HG02852 (cell line): ENCODE results near the gene RNASEL.

Experiments used
- ATAC-seq: cut with Tn5 transposase; IDR thresholded peaks from one replicate; pipeline ENCODE4 v1.9.1; 2021; ENCODE audit warnings: mild to moderate bottlenecking, moderate library complexity; ENCODE audit not compliant: unreplicated experiment

RNASEL gene

GRCh38 chr1:182621906-182622305 lies 32.9 kb upstream of the RNASEL start:
- ATAC-seq: no peak

- ATAC-seq: no peak
These were observed 32.0 kb upstream of the RNASEL start for GRCh38 chr1:182620924-182621585.

GRCh38 chr1:182617734-182618351 lies 28.8 kb upstream of the RNASEL start:
- no peak for ATAC-seq

GRCh38 chr1:182617014-182617429 lies 28.0 kb upstream of the RNASEL start:
- ATAC-seq: no peak

- peak; percentile 75 for ATAC-seq
These were observed 27.3 kb upstream of the RNASEL start for GRCh38 chr1:182616130-182617013.

- ATAC-seq: peak; percentile 26
These were observed 26.5 kb upstream of the RNASEL start for GRCh38 chr1:182615468-182616129.

GRCh38 chr1:182614796-182615454 lies 25.9 kb upstream of the RNASEL start:
- ATAC-seq: peak; percentile 38

- no peak for ATAC-seq
These were observed 22.7 kb upstream of the RNASEL start for GRCh38 chr1:182611787-182612186.

- no peak for ATAC-seq
These were observed 22.3 kb upstream of the RNASEL start for GRCh38 chr1:182611326-182611725.

- ATAC-seq: no peak
These were observed 21.6 kb upstream of the RNASEL start for GRCh38 chr1:182610606-182611194.

GRCh38 chr1:182608845-182609610 lies 20.0 kb upstream of the RNASEL start:
- no peak for ATAC-seq

- no peak for ATAC-seq
These were observed 19.2 kb upstream of the RNASEL start for GRCh38 chr1:182608236-182608635.

- no peak for ATAC-seq
These were observed 18.5 kb upstream of the RNASEL start for GRCh38 chr1:182607566-182607965.

- ATAC-seq: peak; percentile 85
These were observed 15.4 kb upstream of the RNASEL start, which contains the start of gene RGS16 for GRCh38 chr1:182604175-182605164. RGS16 (minus strand) TSS chr1:182604389; CDS start chr1:182604259, 130 bp downstream.

GRCh38 chr1:182603646-182604174 lies 14.7 kb upstream of the RNASEL start:
- ATAC-seq: peak; percentile 18

GRCh38 chr1:182602935-182603645 lies 14.0 kb upstream of the RNASEL start:
- no peak for ATAC-seq

- no peak for ATAC-seq
These were observed 12.9 kb upstream of the RNASEL start for GRCh38 chr1:182601913-182602312.
